ENCODE data around the gene CEP68.

DNA sequence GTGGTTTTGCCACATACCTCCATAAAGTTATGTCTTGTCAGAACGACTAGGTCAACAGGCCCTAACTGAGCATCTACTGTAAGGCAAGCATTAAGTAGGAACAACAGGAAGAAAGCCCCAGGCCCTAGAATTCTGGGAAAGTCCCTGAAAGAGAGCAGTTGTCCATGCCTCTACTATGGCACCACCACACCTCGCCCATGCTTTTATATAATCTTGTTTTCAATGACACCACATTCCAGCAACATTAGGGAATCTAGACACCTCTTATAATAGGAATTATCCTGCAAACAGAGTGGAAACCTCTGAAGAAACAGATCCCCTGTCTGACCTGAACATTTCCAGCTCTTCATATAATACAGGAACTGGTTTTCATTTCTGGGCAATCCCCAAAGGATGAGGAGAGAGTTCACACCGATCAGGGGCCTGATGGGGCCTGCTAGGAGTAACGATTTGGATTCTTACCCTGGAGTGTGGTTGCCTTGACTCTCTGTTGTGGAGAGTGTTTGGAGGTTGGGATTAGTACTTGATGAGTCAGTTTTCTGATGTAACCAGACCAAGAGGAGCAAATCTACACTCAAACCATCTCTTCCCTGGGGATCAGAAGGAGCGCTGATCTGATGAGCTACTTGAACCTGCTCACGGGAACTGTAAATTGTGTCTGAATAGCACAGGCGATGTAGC lies 31.9 kb upstream of the CEP68 start:
- no peak for TF ChIP-seq POLR2A (IDR thresholded peaks at IDR 0.05)
- TF ChIP-seq, protein P1, sequence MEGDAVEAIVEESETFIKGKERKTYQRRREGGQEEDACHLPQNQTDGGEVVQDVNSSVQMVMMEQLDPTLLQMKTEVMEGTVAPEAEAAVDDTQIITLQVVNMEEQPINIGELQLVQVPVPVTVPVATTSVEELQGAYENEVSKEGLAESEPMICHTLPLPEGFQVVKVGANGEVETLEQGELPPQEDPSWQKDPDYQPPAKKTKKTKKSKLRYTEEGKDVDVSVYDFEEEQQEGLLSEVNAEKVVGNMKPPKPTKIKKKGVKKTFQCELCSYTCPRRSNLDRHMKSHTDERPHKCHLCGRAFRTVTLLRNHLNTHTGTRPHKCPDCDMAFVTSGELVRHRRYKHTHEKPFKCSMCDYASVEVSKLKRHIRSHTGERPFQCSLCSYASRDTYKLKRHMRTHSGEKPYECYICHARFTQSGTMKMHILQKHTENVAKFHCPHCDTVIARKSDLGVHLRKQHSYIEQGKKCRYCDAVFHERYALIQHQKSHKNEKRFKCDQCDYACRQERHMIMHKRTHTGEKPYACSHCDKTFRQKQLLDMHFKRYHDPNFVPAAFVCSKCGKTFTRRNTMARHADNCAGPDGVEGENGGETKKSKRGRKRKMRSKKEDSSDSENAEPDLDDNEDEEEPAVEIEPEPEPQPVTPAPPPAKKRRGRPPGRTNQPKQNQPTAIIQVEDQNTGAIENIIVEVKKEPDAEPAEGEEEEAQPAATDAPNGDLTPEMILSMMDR (IDR thresholded peaks at IDR 0.05) = no peak
